DMS153 treated with DMSO at 0.1 percent for 48 hours (cell line): ENCODE measurements around the gene BIRC5.
A peak's percentile ranks its signal among the peaks of the same experiment; 100 is the strongest.

Source experiments
- DNase-seq: peaks from one replicate; lab custom pipeline; 2025; ENCODE audit not compliant: unreplicated experiment; lab: John Stamatoyannopoulos, UW

BIRC5 gene

DNA sequence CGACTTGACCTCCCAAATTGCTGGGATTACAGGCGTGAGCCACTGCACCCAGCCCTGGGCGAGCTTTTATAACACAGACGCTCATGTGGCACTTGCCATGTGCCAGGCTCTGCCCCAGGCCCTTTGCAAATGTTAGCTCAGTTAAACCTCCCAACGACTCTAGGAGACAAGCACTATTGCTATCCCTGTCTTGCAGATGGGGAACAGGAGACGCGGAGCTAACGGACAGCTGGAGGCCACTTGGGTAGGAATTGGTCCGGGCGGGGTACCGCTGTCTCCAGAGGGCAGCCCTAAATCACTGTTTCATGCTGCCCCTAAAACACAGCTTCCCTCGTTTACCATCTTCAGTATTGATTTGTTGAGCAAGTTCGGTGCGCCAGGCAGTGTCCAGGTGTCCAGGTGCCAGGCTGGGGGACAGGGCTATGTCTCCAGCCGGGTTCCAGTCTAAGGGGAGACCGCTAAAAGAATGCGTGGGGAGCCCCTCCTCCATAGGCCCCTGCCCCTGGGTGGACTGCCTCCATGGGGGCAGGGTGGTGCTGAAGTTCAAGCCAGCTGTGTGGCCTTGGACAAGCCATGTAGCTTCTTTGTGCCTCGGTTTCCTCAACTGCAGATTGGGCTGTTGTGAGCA, 41.1 kb downstream of the BIRC5 start:
- DNase-seq, result no peak

DNA sequence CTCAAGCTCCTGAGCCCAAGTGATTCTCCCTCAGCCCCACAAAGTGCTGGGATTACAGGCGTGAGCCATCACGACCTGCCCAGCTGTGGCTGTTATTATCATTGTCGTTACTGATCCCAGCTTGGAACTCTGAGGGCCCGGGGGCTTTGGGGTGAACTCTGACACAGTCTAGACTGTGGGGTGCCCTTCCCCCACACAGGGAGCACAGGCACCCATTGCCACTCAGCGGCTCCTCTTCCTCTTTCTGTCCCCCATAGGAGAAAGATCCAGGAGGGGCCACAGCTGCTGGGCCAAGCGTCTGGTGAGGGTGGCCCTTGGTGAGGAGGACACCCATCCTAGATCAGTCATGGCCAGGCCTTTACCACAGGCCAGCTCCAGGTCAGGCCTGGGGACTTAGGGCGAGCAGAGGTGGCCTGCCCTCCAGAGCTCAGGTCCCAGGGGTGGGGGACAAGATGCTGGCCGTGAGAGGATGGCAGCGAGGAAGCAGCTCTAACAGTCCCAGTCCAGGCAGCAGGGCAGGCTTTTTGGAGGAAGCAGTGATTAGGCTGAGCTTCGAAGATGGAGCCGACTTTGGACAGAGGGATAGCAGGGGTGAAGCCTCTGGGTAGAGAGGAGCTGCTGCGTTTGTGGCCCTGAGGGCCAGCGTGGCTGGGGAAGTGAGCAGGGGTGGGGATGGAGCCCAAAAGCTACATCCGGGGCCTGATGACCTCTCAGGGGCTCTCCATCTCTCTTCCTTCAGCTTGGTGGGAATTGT, 42.1 kb downstream of the BIRC5 start:
- no peak for DNase-seq

DNA sequence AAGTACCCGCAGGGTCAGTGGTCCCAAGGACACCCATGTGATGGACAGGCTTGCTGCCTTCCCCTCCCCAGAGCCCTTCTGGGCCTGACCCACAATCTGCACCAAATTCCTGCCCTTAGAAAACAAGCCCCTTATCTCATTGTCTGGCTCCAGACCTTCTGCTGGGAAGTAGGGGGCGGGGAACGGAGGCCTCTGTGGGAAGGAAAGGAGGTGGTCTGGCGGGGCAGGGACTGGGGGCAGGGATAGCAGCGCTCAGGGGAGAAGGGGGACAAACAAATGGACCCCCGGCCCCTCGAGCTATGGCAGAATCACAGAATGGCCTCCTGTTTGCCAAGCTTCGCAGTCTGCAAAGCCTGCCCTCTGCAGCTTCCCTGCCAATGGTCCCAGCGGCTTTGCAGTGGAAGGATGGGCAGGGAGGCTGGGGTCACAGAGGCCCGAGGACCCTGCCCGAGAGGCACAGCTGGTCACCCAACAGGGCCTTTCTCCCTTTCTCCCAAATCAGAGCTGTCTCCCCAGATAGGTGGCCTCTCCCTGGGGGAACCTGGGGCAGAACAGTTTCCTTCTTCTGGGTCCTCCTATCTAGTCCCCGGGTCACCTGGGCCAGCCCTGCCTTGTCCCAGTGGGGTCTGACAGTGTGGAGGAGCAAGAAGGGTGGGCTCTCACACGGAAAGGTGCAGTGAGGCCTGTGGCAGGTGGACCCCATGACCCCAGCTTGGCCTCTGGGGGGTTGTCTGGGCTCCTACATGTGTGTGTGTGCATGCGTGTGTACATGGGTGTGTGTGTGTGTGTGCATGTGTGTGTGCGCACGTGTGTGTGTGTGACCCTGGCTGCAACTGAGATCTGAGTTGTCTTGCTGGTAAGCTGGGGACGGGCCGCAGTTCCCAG, 42.9 kb downstream of the BIRC5 start:
- DNase-seq, result no peak

DNA sequence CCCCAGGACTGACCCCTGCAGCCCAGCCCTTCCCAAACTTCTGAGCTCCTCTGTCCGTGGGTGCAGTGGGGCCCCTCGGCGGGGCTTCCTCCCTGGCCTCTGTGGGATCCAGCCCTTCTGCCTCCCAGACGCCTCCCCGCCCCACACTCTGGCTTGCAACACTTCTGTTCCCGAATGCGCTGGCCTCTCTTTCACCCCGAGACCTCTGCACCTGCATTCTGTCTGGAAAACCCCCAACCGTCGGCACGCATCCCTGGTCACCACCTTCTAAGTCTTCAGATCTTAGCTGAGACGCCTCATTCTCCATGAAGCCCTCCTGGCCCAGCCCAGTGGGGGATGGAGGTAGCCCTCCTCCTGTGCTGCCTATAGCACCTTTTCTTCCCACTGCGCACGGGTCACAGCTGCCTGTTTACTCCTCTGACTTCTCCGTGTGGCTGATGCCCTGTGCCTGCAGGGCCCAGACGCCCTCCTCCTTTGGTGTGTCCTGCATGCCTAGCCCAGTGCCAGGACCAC, 43.8 kb downstream of the BIRC5 start:
- DNase-seq, result no peak

DNA sequence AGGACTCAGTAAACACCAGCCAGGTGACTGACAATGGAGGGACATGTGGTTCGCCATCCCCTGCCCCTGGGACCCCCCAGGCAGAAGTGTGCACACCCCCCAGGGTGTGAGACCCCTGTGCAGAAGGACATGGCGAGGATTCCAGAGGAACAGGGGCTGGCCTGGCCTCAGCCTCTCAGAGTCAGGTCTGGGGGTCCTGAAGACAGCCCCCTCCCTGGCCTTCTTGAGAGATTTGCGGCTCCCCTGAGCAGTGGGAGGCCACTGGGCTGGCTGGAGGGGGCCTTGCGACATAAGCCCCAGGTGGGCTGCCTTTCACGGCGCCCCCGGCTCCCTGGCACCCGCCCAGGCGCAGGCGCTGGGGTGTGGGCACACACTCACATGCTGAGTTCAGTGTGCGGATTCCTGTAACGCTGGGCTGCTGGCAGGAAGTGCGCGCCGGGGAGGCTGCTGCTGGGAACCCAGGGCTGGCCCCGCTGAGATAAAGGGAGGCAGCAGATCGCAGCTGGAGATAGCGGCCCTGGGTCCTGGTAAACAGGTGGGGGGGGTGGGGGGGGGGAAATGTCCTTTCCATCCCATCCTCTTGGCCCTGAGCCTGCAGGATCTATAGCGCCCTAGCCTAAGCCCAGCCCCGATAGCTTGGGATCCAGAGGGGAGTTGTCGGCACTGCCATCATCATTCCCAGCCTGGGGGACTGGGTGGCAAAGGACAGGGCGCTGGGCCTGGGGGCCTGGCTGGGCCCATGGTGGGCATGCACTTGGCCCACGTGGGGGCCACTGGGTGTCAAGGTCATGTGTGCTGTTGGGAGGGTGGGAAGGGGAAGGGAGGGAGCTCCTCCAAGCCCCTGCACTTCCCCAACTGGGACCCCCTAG, 44.5 kb downstream of the BIRC5 start:
- DNase-seq, result peak; percentile 17

- DNase-seq, result no peak
Measured at GRCh38 chr17:78259192-78259554, 45.1 kb downstream of the BIRC5 start.

- DNase-seq, result no peak
Measured at GRCh38 chr17:78263063-78263735, 49.1 kb downstream of the BIRC5 start.

- no peak for DNase-seq
Measured at GRCh38 chr17:78263736-78264340, 49.8 kb downstream of the BIRC5 start.

DNA sequence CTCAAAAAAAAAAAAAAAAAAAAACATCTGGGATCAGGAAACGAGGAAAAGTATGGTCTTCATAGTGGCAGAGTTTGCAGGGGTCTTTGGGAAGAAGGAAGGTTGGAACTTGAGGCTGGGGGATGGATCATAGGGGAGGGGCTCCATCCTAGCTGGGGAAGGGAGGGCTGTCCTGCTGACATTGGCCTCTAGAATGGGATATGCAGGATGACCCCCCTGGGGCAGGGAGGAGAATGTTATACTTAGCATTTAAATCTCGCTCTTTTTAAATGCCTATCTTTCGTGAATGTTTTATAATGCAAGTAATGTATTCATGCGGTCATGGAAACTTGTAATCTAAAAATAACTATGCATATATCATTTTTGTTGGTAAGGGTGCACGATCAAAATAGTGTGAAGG, 50.5 kb downstream of the BIRC5 start:
- no peak for DNase-seq

GRCh38 chr17:78265121-78265520, 51.1 kb downstream of the BIRC5 start:
- no peak for DNase-seq

DNA sequence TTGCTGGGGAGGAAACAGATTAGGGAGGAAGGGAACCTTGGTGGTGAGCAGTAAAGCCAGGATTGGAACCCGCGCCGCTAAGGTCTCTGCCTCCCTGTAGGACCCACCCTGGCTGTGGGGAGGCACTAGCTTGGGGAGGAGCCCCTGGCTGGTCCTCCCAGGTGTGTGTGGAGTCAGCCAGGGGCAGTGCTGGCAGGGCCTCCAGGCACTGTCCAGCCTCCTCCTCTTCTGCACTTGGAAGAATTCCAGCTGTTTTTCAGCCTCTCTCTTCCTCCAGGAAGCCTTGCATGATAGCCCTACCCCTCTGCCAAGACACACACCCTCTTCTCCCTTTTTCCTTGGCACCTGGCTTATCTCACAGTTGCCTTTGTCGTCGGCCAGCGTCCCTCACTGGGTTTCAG, 52.2 kb downstream of the BIRC5 start:
- DNase-seq, result no peak

GRCh38 chr17:78266771-78267170, 52.7 kb downstream of the BIRC5 start:
- no peak for DNase-seq

DNA sequence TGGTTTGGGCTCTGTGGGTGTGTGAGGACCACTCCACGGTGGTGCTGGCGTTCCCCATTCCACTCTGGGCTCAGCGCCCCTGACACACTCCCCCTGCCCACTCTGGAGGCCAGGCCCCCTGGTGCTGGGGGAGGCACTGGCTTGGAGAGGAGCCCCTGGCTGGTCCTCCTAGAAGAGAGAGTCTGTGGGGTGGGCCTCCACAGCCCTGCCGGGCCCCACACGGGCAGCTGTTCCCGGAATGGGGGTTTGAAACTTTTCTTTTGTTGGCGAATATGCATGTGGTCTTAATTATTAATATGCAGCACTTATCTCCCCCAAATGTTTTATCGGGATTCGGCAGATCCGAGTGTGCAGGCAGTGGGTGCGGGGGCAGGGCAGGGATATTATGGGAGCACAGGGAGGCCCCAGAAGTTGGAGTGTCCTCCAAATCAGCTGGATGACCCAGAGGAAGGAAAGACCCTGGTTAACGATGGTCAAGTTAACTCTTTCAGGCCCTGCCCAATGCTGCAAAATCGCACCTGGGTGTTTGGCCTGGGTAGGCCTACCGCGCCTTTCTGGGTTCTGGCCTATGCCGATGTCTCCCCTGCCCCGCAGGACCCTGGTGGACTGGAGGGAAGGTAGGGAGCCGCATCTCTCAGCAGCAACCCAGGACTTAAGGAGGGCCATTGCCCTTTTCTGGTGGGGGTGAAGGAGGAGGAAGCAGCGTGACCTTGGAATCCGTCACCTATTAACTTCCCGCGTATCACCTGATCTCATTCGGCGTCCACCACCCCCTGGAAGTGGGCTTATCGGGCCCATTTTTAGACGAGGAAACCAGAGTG, 53.4 kb downstream of the BIRC5 start:
- no peak for DNase-seq

- no peak for DNase-seq
Measured at GRCh38 chr17:78268191-78268874, 54.3 kb downstream of the BIRC5 start.

DNA sequence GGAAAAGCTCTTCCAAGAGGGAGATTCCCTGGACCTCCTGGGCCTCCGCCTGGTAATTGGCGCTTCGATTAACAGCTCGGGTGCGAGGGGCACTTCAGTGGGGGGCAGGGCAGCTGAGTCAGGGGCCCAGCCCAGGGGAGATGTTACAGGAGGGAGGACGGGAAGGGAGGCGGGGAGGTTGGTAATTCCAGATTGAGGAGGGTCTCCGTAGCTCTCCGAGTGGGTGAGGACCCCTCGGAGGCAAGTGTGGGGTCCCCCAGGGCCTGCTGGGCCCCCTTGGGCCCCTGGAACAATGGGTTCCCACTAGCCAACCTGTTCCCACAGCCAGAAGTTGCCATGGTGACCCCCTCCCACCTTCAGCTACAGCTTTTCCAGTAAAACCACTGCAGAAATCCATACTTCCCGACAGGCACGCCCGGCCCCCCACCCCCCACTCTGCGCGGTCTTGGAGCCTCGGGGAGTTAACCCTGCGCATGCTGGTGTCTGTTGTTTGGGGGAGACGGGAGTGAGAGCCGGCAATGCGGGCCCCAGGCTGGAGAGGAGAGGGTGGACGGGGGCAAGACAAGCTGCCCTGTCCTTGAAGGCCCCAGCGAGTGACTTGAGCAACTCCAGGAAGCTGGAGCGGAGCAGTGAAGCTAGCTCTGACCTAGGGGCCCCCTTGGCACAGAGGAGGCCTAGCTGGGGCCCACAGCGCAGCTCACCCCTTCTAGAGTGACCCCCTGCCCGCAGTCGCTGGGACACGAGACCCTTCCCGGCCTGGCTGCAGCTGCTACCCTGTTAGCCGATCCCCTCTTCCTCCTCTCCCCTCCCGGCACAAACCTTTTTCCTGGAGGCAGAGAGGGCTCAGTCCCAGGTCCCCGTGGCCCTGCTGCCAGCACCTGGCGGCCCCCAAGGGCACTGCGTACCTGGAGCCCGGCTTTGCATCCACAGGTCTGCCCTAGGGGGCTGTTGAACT, 55.2 kb downstream of the BIRC5 start:
- DNase-seq, result no peak

- no peak for DNase-seq
Measured at GRCh38 chr17:78269955-78270381, 55.9 kb downstream of the BIRC5 start.
